NK-92 treated with Interleukin-12 subunit alpha and Interleukin-12 subunit beta, amount 100 ng/mL, for 24 hours (cell line): ENCODE results near the gene IFFO2.
A peak's percentile ranks its signal among the peaks of the same experiment; 100 is the strongest.

Source experiments
- DNase-seq: peaks from one replicate; lab custom pipeline; 2025; lab: John Stamatoyannopoulos, UW

Gene IFFO2

GRCh38 chr1:18919197-18919905, 37.1 kb downstream of the IFFO2 start:
- no peak for DNase-seq

DNA sequence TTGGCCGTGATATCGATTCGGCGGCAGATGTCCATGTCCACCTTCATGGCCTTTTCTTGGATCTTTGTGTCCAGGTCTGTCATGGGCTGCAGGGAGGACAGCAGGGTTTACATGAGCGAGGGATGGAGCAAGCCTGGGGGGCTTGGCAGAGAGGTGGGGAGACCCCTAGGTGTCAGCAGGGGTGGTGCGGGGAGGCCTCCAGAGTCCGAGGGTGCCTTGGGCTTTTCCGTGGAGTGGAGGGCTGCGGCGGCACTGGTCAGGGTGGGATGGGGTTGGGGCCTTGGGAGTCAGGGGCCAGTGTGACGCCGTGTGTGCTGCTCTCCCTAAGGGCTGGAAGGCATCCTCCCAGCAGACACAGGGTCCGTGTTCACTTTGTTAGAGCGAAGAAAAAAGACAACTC, 38.1 kb downstream of the IFFO2 start:
- DNase-seq: no peak

DNA sequence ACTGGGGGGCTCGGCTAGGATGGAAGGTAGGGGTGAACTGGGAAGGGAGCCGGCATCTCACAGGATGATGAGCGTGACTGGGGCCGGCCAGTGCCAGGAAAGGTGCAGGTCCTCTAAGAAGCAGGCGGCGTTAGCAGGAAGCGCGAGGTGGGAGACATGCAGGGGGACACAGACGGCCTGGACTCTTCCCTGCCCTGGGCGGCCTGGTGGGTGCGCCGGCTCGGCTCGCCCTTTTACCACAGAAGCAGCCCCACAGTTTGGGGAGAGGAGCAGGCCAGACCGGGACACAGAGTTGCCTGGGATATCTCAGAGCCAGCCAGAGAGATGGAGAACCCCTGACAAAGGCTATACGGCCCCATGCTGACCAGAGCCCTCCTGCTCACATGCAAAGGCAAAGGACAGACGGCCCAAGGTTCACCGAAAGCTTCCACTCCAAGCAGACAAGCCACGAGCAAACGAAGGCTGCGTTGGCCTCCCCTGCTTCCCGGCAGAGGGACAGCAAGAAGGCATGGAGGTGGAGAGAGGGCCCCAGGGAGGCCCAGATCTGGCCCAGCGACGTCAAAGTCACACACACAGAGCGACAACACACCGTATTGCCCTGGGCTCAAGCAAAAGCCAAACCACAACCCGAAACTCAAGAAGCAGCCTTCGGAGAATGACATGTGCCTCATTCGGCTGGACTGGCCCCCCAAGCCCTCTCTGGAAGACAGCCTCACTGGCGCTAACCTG, 39.2 kb downstream of the IFFO2 start:
- DNase-seq: no peak

DNA sequence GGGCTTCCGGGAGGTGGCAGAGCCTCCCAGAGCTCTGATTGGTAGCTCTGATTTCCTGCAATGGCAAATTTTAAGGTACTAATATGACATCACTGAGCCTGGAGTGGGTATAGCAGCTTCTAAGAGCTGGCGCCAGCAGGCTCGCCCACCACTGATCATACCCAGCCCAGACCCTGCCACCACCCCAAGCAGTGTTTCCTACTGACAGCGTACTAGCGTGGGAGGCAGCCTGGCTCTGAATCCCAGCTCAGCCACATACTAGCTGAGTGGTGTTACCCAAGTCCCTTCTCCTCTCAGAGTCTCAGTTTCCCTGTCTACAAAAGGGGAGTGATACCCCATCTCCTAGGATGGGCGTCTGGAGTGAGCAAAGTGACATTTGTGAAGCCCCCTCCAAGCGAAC, 41.1 kb downstream of the IFFO2 start:
- no peak for DNase-seq

GRCh38 chr1:18913065-18913835, 43.2 kb downstream of the IFFO2 start:
- peak; percentile 53 for DNase-seq

DNA sequence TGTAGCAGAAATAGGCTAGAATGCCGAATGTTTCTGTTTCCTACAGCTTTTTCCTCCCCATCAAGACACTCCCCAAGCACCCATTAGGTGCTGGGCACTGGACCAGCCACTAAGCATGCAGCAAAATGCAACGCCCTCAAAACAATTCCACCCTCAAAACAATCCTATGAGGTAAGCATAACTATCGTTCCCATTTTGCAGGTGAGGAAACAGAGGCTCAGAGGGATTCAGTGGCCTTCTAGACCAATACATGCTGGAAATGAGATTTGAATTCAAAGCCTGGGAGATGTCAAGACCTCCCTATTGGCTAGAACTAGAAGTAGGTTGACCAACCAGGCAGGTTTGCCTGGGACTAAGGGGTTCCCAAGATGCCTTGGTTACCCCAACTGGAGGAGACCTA, 43.9 kb downstream of the IFFO2 start:
- no peak for DNase-seq

GRCh38 chr1:18908911-18909771, 47.3 kb downstream of the IFFO2 start:
- no peak for DNase-seq

DNA sequence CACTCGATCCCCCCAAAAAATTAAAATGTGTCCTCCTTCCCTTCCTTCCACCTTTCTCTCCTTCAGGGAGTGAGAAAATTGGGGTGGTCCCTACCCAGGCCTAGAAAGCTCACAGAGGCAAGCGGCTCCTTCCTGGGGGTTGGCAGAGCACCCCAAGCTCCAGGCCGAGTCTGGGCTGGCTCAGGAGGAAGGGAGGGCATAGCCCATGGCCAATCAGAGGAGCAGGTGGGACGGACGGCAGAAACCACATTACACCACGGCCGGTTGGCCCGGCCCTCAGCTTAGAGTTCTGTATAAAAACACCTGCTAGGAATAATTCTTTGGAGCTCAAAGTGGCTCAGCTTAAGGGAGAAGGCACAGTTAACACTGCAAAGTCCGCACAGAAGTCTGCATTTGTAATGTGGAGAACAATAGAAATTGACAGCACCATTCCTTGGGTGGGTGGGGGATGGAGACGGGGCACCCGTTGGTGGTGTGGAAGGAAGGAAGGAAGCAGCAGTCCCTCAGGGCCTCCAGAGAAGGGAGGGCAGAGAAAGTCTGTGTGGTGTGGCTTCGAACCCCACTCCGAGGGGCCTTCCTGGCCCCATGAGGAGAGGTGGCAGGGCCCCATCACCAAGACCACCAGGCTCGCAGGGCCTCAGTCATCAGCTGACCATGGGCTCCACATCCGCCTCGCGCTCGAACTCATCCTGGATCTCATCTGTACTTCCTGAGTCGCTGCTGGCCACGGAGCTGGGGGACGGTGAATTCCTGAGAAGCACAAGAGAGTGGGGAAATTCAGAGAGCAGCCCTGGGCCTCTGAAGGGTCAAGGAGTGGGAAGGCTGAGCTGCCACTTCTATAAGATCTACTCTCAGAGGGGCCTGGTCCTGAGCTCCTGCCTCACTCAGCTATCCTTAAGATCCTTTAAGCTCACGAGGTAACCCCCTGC, 48.3 kb downstream of the IFFO2 start:
- no peak for DNase-seq

DNA sequence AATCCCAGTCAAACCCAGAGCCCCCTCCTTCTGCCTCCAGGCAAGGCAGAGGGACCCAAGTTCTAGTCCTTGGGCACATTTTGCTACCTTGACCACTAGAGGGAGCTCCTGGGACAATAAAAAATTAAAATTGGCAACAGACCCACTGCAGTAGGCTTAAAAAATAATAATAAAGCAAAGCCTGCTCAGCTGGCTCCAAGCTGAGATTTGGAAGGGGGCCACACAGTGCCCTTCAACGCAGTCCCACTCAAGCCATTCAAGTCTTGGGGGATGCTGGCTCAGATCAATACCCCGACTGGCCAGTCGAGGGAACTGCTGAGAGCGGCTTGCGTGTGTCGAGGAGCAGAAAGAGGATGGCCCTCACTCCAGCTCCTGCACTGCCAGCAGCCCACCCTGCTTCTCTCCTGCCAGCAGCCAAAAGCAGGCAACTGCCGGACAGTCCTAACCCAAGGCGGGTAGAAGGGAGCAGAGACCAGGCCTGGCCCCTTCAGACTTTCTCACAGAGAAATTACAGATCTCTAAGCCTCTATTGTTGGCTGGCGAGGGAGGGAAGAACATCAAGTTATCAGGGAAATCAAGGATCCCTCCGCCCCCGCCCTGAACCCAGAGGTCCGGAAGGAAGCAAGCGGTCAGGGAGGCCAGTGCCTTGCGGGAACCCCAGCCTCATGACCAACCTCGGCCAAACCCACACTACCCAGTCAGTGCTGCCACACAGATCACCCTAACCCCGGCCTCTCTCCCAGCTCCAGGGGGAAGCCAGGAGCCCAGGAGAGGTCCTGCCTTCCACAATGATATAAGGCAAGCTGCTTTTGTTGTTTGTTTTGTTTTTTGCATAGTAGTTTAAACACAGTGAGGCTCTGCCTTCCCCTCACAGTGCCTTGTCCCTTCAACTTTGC, 49.2 kb downstream of the IFFO2 start:
- no peak for DNase-seq

DNA sequence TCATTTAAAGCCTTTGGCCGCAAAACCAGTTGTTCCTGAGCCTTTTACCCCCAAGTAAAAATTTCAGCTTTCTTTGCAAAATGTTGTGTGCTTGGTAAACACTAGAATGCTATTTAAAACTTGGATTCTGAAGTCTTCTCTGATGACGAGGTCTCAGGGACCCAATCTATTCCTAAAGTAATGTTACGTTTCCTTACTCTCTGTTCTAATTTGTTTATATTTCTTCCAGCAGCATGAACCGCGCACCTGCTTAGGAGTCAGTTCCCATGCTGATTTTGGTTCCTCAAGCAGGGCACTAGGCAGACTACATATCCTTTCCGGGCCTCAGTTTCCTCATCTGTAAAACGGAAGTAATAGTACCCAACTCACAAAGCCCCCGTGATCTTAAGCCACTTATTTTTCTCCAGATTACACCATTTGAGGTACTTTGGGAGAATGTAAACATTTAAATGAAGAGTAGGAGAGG, 53.2 kb downstream of the IFFO2 start:
- no peak for DNase-seq

DNA sequence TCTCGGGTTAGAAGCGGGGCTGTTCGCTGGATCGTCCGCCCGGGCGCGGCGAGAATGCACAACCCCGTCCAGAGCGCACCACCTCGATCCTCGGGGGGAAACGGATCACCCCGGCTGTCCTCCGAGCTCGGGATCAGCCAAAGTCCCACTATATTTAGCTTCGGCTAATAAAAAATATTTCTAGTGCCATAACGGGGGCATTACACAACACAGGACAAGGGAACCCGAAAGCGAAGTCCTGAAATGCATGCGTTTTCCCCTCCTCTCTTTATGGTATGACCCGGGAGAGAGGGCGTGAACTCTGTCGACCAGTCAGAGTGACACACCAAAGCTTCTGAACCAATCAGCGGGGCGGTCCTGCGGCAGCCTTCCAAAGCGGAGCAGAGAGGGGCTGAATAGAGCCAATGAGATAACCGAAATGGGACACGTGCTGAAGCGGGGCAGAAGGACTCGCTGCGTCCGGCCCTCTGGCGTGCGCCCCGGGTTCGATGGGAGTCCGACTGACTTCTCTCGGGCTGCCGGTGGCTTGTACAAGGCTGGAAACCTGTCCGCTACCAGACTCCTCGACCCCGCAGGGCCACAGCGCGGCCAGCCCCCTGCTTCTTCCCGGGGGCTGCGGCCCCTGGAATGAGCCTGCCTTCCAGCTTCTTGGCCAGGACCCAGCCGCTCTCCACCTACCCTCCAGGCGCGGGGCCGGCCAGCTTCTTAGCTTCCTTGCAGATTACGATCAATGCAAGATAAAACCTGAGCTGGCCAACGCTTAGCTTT, 53.8 kb downstream of the IFFO2 start, which contains the start of gene ALDH4A1:
TSS of gene ALDH4A1 (minus strand) at position 33 of the 768 bp plus-strand sequence. CDS start at position 1, 32 bp downstream.
- peak; percentile 94 for DNase-seq

GRCh38 chr1:18901952-18902522, 54.4 kb downstream of the IFFO2 start:
- no peak for DNase-seq

DNA sequence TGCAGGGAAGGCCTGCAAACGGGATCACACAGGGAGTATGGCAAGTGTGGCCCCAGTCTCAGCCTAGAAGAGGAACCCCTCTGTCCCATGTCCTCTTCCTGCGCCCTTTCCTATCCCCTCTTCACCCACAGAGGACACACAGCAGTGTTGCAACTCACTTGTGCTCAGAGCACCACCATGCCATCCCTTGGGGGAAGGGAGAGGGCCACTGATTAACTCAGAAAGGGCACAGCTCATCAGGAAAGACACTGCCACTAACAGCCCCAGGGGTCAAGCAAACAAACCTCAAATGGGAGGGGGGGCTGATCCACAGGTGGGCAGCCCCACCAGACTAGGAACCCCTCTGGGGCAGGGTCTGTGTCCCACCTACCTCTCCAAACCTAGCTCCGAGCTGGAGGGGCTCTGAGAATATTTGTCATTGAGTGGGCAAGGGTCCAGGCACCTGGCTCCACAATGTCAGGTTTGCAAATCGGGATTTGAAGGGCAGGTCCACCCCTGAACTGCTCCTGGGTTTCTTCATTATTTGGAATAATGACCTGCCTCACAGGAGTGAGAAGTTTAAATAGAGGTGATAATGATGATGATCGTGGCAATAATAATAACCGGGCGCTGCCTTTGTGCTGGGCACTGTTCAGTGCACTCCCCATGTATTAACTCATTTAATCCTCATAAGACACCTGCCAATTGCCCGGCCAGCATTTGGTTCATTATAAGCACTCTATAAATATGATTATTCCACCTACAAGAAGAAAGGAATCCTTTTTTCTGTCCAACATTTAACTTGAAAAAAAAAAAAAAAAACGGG, 55.1 kb downstream of the IFFO2 start:
- DNase-seq: no peak

GRCh38 chr1:18900303-18900841, 56.1 kb downstream of the IFFO2 start:
- no peak for DNase-seq

- DNase-seq: no peak
These were observed 57.0 kb downstream of the IFFO2 start for GRCh38 chr1:18899363-18900049.

- DNase-seq: no peak
These were observed 57.9 kb downstream of the IFFO2 start for GRCh38 chr1:18898567-18898966.

DNA sequence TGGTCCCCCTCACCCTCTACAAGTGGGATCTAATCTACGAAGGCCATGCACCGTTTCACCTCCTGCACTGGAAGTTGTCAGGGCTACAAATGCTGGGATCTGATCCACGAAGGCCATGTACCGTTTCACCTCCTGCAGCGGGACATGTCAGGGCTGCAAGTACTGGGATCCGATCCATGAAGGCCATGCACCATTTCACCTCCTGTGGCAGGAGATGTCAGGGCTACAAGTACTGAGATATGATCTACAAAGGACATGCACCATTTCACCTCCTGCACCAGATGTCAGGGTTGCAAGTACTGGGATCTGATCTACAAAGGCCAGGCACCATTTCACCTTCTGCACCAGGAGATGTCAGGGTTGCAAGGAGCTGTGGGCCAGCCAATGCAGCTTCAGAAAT, 61.2 kb downstream of the IFFO2 start:
- no peak for DNase-seq
